HG03108 (cell line): ENCODE data around the gene ZRANB2.

ENCODE experiments used
- ATAC-seq: cut with Tn5 transposase; IDR thresholded peaks from one replicate; pipeline ENCODE4 v1.9.1; 2021; ENCODE audit warnings: moderate library complexity; ENCODE audit not compliant: unreplicated experiment

The ZRANB2 gene

GRCh38 chr1:71080739-71081696 lies at the start of gene ZRANB2:
ZRANB2 (minus strand) TSS chr1:71081035; CDS start chr1:71080995, 40 bp downstream.
- ATAC-seq: peak; percentile 100

- no peak for ATAC-seq
Measured at GRCh38 chr1:71128060-71128459, 47.2 kb upstream of the ZRANB2 start.

GRCh38 chr1:71118086-71118485 lies 37.3 kb upstream of the ZRANB2 start:
- no peak for ATAC-seq

GRCh38 chr1:71116729-71117128 lies 35.9 kb upstream of the ZRANB2 start:
- no peak for ATAC-seq

- no peak for ATAC-seq
Measured at GRCh38 chr1:71106658-71107322, 26.0 kb upstream of the ZRANB2 start.

- ATAC-seq: no peak
Measured at GRCh38 chr1:71104417-71104816, 23.6 kb upstream of the ZRANB2 start.

GRCh38 chr1:71101839-71102376 lies 21.1 kb upstream of the ZRANB2 start:
- ATAC-seq: no peak

GRCh38 chr1:71097428-71097827 lies 16.6 kb upstream of the ZRANB2 start:
- no peak for ATAC-seq

GRCh38 chr1:71094913-71095312 lies 14.1 kb upstream of the ZRANB2 start:
- no peak for ATAC-seq

GRCh38 chr1:71093938-71094337 lies 13.1 kb upstream of the ZRANB2 start:
- no peak for ATAC-seq

- ATAC-seq: no peak
Measured at GRCh38 chr1:71089536-71090270, 8.9 kb upstream of the ZRANB2 start.

- ATAC-seq: no peak
Measured at GRCh38 chr1:71088645-71089287, 7.9 kb upstream of the ZRANB2 start.

- ATAC-seq: no peak
Measured at GRCh38 chr1:71087713-71088112, 6.9 kb upstream of the ZRANB2 start.

- ATAC-seq: no peak
Measured at GRCh38 chr1:71087060-71087459, 6.2 kb upstream of the ZRANB2 start.

GRCh38 chr1:71086331-71086730 lies 5.5 kb upstream of the ZRANB2 start:
- ATAC-seq: no peak

- ATAC-seq: no peak
Measured at GRCh38 chr1:71083271-71083670, 2.4 kb upstream of the ZRANB2 start.

- no peak for ATAC-seq
Measured at GRCh38 chr1:71081697-71082080, 854 bp upstream of the ZRANB2 start.

GRCh38 chr1:71080230-71080738 lies 551 bp downstream of the ZRANB2 start:
- ATAC-seq: no peak

GRCh38 chr1:71074681-71075080 lies 6.2 kb downstream of the ZRANB2 start:
- no peak for ATAC-seq

GRCh38 chr1:71072273-71072672 lies 8.6 kb downstream of the ZRANB2 start:
- no peak for ATAC-seq
